ENCODE data around the gene GALNT1. TPM values are rescaled to one million over a fixed set of nuclear protein-coding genes. Genes with fewer than 3 reads are reported as not detected.

Gene GALNT1
- total and polyA plus RNA-seq, 10 of the 15 experiments (the other 5 are each of a cell fraction or from before 2014, with no cell fraction given): 8.0 to 53.7 (median 29.9) TPM

- no peak for TF ChIP-seq HDAC6 (IDR thresholded peaks at IDR 0.05; ENCODE audit: unreplicated experiment)
- no peak for TF ChIP-seq CHD4 (IDR thresholded peaks at IDR 0.05)
- TF ChIP-seq LARP7 (IDR thresholded peaks at IDR 0.05): no peak
- no peak for TF ChIP-seq BCLAF1 (IDR thresholded peaks at IDR 0.05)
- no peak for TF ChIP-seq IRF5 (IDR thresholded peaks at IDR 0.05; ENCODE audit: borderline replicate concordance)
- TF ChIP-seq PML (IDR thresholded peaks at IDR 0.05; ENCODE audit: low read length): no peak
- TF ChIP-seq TCF7 (IDR thresholded peaks at IDR 0.05; ENCODE audit: borderline replicate concordance): no peak
- no peak for TF ChIP-seq CBFB (IDR thresholded peaks at IDR 0.05; ENCODE audit: low read depth)
- no peak for TF ChIP-seq SUZ12 (IDR thresholded peaks at IDR 0.05; ENCODE audit: unreplicated experiment)
- TF ChIP-seq RELA (IDR thresholded peaks at IDR 0.05; ENCODE audit: borderline replicate concordance, partially characterized antibody): no peak
- no peak for TF ChIP-seq TBL1XR1 (IDR thresholded peaks at IDR 0.05; ENCODE audit: low read depth, low read length)
These were observed 150.6 kb downstream of the GALNT1 start (continued) for GRCh38 chr18:35732162-35732561.
